Measurements from ENCODE around the gene LYRM4. TPM values are rescaled to one million over a fixed set of nuclear protein-coding genes. Genes with fewer than 3 reads are reported as not detected.

LYRM4 gene
- total RNA-seq, 1 donor from 2014 or later = 20.4 TPM

DNA sequence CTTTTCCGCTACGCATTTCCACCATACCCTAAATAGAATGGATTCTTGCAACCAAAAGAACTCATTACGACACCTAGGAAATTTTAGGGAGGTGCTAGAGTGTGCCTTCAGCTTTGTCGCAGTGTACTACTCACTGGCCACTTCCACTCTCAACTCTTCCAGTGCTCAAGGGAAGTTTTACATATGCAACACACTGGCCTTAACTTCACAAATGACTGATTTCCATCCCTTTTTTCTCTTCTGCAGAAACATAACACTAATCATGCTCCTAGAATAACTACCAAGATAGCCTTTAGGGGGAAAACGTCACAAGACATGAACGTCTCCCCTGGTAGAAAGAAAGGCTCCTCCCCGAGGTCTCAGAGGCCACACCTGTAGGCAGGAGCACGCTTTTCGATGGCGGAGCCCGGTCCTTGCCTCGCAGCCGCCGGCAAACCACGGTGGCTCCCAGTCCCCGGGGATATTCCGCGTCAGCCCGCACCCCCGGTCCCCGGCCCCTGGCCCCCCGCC lies 584 bp downstream of the LYRM4 start:
- H3K36me3 ChIP-seq = no peaks in the 10 kb centered on the region
- DNase-seq = peak; percentile 84
- ATAC-seq = peak; percentile 72
- peak overlapping the region; percentile 99 for H3K27ac ChIP-seq
- peak overlapping the region; percentile 86 for H3K4me3 ChIP-seq
- TF ChIP-seq CTCF (IDR thresholded peaks at IDR 0.05) = no peak
- no peaks in the 10 kb centered on the region for H3K27me3 ChIP-seq
- no peaks in the 10 kb centered on the region for H3K9me3 ChIP-seq
- intact Hi-C loops (cut with DNase I) = no loop called here
- peaks cover 13% of the 10 kb centered on the region for H3K4me1 ChIP-seq

DNA sequence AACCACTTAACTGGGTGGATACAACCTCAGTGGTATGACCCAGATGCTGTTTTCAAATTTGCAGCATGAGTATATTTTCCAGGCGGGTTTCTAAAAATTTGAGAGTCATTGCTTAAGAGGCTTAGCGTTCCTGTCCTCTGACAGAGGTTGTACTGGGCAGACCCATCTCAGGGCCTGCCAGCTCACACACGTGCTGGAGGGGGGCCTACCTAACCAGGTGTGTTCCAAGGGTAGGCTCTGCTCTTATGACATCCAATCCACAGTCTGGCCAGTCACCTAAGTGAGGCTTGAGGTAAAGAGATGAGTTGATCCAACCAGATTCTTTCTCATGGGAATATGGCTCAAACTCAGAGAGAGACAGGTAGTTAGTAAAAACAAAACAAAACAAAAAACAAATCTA lies 1.3 kb downstream of the LYRM4 start:
- no peak for TF ChIP-seq CTCF (IDR thresholded peaks at IDR 0.05)
- Histone ChIP-seq H3K36me3 (no peaks in the 10 kb centered on the region), H3K4me1 (peaks cover 13% of the 10 kb centered on the region), H3K27me3 (no peaks in the 10 kb centered on the region), H3K4me3 (peak overlapping the region; percentile 86), H3K27ac (no peak overlapping the region), H3K9me3 (no peaks in the 10 kb centered on the region)
- ATAC-seq (no peak), DNase-seq (no peak)
- intact Hi-C loops (cut with DNase I) = no loop called here

- Histone ChIP-seq H3K36me3 (no peaks in the 10 kb centered on the region), H3K27me3 (no peaks in the 10 kb centered on the region)
- intact Hi-C loops (cut with DNase I) = no loop called here
Measured at GRCh38 chr6:5257400-5257799, 3.4 kb downstream of the LYRM4 start.

DNA sequence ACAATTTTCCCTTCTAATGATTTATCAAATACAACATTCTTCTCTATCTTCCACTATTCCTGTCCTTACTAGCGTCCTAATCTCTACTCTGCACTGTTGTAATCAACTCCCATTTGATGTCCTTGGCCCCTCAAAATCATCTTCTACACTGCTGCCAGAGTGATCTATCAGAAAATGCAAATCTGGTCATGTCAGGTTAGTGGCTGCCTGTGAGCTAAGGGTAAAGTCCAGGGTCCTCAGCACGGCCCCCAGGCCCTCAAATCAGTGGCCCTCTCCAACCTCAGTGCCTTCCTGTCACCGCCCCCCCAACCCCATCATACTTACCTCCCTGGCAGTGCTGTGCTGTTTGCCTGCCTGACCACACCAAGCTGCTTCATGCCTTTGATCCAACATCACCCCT lies 3.8 kb downstream of the LYRM4 start:
- DNase-seq = no peak
- no peaks in the 10 kb centered on the region for H3K36me3 ChIP-seq
- no peaks in the 10 kb centered on the region for H3K27me3 ChIP-seq
- H3K27ac ChIP-seq = no peak overlapping the region
- H3K9me3 ChIP-seq = no peaks in the 10 kb centered on the region
- ATAC-seq = no peak
- no peak for TF ChIP-seq CTCF (IDR thresholded peaks at IDR 0.05)
- H3K4me1 ChIP-seq = peaks cover 7% of the 10 kb centered on the region
- intact Hi-C loops (cut with DNase I) = no loop called here
- H3K4me3 ChIP-seq = no peak overlapping the region

More at GRCh38 chr6:5257400-5257799, 3.4 kb downstream of the LYRM4 start:
- Histone ChIP-seq H3K27ac (no peak overlapping the region), H3K9me3 (no peaks in the 10 kb centered on the region), H3K4me1 (peaks cover 11% of the 10 kb centered on the region), H3K4me3 (no peak overlapping the region)
- no peak for DNase-seq
- no peak for TF ChIP-seq CTCF (IDR thresholded peaks at IDR 0.05)
- no peak for ATAC-seq

DNA sequence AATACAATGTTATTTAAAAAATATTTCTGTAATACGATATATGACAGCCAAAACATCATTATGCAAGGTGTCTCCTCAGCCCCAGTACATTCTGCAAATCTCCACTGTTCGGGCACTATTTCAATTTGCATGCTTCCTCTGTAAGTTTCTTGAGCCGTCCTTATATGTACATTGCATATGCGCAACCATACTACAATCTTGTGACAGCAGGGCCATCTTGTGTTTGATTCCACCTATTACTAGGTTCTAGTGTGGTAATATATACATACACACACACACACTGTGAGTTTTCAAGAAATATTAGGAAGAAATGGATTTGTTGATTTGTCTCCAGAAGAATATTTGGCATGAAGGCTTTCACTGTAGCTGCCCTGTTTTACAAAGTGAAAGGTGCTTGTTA lies 9.8 kb downstream of the LYRM4 start:
- H3K9me3 ChIP-seq = no peaks in the 10 kb centered on the region
- no peak for TF ChIP-seq CTCF (IDR thresholded peaks at IDR 0.05)
- H3K4me3 ChIP-seq = no peak overlapping the region
- ATAC-seq (no peak), DNase-seq (no peak)
- no peaks in the 10 kb centered on the region for H3K4me1 ChIP-seq
- H3K36me3 ChIP-seq = no peaks in the 10 kb centered on the region
- no peaks in the 10 kb centered on the region for H3K27me3 ChIP-seq
- intact Hi-C loops (cut with DNase I) = no loop called here
- H3K27ac ChIP-seq = no peak overlapping the region

GRCh38 chr6:5250451-5250850 lies 10.3 kb downstream of the LYRM4 start:
- Histone ChIP-seq H3K27me3 (no peaks in the 10 kb centered on the region), H3K9me3 (no peaks in the 10 kb centered on the region), H3K27ac (no peak overlapping the region), H3K4me1 (no peaks in the 10 kb centered on the region), H3K36me3 (no peaks in the 10 kb centered on the region), H3K4me3 (no peak overlapping the region)
- DNase-seq (no peak), ATAC-seq (no peak)
- intact Hi-C loops (cut with DNase I) = no loop called here
- no peak for TF ChIP-seq CTCF (IDR thresholded peaks at IDR 0.05)

Data from upper lobe of right lung (tissue), 1 donor.